Measurements from ENCODE around the gene PEAK1.

Gene PEAK1

GRCh38 chr15:77282333-77282732 lies 137.6 kb downstream of the PEAK1 start:
- no peaks in the 10 kb centered on the region for H3K27me3 ChIP-seq (ENCODE audit: insufficient read depth, poor library complexity, severe bottlenecking)
- H3K4me3 ChIP-seq (replicated peaks; ENCODE audit: insufficient read depth, low read length): no peak overlapping the region
- H3K27ac ChIP-seq (replicated peaks): no peak overlapping the region
- TF ChIP-seq, protein P1, sequence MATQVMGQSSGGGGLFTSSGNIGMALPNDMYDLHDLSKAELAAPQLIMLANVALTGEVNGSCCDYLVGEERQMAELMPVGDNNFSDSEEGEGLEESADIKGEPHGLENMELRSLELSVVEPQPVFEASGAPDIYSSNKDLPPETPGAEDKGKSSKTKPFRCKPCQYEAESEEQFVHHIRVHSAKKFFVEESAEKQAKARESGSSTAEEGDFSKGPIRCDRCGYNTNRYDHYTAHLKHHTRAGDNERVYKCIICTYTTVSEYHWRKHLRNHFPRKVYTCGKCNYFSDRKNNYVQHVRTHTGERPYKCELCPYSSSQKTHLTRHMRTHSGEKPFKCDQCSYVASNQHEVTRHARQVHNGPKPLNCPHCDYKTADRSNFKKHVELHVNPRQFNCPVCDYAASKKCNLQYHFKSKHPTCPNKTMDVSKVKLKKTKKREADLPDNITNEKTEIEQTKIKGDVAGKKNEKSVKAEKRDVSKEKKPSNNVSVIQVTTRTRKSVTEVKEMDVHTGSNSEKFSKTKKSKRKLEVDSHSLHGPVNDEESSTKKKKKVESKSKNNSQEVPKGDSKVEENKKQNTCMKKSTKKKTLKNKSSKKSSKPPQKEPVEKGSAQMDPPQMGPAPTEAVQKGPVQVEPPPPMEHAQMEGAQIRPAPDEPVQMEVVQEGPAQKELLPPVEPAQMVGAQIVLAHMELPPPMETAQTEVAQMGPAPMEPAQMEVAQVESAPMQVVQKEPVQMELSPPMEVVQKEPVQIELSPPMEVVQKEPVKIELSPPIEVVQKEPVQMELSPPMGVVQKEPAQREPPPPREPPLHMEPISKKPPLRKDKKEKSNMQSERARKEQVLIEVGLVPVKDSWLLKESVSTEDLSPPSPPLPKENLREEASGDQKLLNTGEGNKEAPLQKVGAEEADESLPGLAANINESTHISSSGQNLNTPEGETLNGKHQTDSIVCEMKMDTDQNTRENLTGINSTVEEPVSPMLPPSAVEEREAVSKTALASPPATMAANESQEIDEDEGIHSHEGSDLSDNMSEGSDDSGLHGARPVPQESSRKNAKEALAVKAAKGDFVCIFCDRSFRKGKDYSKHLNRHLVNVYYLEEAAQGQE (IDR thresholded peaks at IDR 0.05; ENCODE audit: insufficient replicate concordance, low read depth): no peak
- TF ChIP-seq, protein P2, sequence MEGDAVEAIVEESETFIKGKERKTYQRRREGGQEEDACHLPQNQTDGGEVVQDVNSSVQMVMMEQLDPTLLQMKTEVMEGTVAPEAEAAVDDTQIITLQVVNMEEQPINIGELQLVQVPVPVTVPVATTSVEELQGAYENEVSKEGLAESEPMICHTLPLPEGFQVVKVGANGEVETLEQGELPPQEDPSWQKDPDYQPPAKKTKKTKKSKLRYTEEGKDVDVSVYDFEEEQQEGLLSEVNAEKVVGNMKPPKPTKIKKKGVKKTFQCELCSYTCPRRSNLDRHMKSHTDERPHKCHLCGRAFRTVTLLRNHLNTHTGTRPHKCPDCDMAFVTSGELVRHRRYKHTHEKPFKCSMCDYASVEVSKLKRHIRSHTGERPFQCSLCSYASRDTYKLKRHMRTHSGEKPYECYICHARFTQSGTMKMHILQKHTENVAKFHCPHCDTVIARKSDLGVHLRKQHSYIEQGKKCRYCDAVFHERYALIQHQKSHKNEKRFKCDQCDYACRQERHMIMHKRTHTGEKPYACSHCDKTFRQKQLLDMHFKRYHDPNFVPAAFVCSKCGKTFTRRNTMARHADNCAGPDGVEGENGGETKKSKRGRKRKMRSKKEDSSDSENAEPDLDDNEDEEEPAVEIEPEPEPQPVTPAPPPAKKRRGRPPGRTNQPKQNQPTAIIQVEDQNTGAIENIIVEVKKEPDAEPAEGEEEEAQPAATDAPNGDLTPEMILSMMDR (IDR thresholded peaks at IDR 0.05; ENCODE audit: insufficient read depth, low read length): no peak
- TF ChIP-seq GABPA (IDR thresholded peaks at IDR 0.05; ENCODE audit: low read depth) (no peak), SPI1 (IDR thresholded peaks at IDR 0.05; ENCODE audit: borderline replicate concordance, low read depth) (no peak), POLR2AphosphoS5 (IDR thresholded peaks at IDR 0.05; ENCODE audit: low read depth) (no peak)
- no peak for DNase-seq (ENCODE audit: low read depth in 1 of 2, low spot score in 1 of 2)

DNA sequence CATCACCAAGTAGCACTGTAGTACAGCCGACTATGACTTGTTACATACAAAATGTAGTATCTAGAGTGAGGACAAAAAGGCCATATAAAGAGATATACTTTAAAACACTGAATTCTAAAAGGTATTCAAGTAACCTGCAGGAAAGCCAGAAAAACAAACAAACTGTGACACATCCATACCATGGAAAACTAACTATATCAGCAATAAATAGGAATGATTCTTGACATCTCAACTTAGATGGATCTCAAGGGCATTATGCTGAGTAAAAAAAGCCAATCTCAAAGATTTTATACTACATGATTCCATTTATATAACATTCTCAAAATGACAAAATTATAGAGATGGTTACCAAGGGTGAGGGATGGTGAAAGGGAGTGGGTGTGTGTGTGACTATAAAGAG lies 143.0 kb downstream of the PEAK1 start:
- Histone ChIP-seq H3K27me3 (ENCODE audit: insufficient read depth, poor library complexity, severe bottlenecking) (no peaks in the 10 kb centered on the region), H3K4me3 (replicated peaks; ENCODE audit: insufficient read depth, low read length) (no peak overlapping the region), H3K27ac (replicated peaks) (no peak overlapping the region)
- no peak for DNase-seq (ENCODE audit: low read depth in 1 of 2, low spot score in 1 of 2)
- no peak for TF ChIP-seq GABPA (IDR thresholded peaks at IDR 0.05; ENCODE audit: low read depth)
- TF ChIP-seq, protein P1 (IDR thresholded peaks at IDR 0.05; ENCODE audit: insufficient replicate concordance, low read depth): no peak
- TF ChIP-seq, protein P2 (IDR thresholded peaks at IDR 0.05; ENCODE audit: insufficient read depth, low read length): no peak
- no peak for TF ChIP-seq SPI1 (IDR thresholded peaks at IDR 0.05; ENCODE audit: borderline replicate concordance, low read depth)
- TF ChIP-seq POLR2AphosphoS5 (IDR thresholded peaks at IDR 0.05; ENCODE audit: low read depth): no peak

GRCh38 chr15:77276096-77276495 lies 143.8 kb downstream of the PEAK1 start:
- Histone ChIP-seq H3K4me3 (replicated peaks; ENCODE audit: insufficient read depth, low read length) (no peak overlapping the region), H3K27ac (replicated peaks) (no peak overlapping the region), H3K27me3 (ENCODE audit: insufficient read depth, poor library complexity, severe bottlenecking) (no peaks in the 10 kb centered on the region)
- DNase-seq (ENCODE audit: low read depth in 1 of 2, low spot score in 1 of 2): no peak
- TF ChIP-seq SPI1 (IDR thresholded peaks at IDR 0.05; ENCODE audit: borderline replicate concordance, low read depth): no peak
- TF ChIP-seq, protein P1 (IDR thresholded peaks at IDR 0.05; ENCODE audit: insufficient replicate concordance, low read depth): no peak
- TF ChIP-seq, protein P2 (IDR thresholded peaks at IDR 0.05; ENCODE audit: insufficient read depth, low read length): no peak
- no peak for TF ChIP-seq GABPA (IDR thresholded peaks at IDR 0.05; ENCODE audit: low read depth)
- TF ChIP-seq POLR2AphosphoS5 (IDR thresholded peaks at IDR 0.05; ENCODE audit: low read depth): no peak
